Measurements from ENCODE around the gene PAQR4.
A peak's percentile ranks its signal among the peaks of the same experiment; 100 is the strongest.

Gene PAQR4

GRCh38 chr16:3007957-3008689, 39.0 kb downstream of the PAQR4 start:
- no peak for DNase-seq

DNA sequence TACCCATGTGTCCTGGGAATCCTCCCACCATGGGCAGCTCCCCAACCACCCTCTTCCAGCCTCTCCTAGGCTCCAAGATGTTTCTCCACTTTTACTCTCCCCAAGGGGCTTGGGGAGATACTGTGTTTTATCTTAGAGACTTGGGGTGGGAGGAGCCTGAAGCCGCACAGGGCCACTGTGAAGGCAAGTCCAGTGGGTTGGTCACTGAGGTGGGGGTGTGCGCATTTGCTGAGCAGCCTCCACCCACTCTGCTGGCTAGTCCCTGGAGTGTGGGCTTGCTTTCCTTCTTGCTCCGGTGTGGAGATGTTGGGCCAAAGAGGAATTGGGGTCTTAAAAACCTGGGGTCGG, 39.5 kb downstream of the PAQR4 start:
- no peak for DNase-seq

DNA sequence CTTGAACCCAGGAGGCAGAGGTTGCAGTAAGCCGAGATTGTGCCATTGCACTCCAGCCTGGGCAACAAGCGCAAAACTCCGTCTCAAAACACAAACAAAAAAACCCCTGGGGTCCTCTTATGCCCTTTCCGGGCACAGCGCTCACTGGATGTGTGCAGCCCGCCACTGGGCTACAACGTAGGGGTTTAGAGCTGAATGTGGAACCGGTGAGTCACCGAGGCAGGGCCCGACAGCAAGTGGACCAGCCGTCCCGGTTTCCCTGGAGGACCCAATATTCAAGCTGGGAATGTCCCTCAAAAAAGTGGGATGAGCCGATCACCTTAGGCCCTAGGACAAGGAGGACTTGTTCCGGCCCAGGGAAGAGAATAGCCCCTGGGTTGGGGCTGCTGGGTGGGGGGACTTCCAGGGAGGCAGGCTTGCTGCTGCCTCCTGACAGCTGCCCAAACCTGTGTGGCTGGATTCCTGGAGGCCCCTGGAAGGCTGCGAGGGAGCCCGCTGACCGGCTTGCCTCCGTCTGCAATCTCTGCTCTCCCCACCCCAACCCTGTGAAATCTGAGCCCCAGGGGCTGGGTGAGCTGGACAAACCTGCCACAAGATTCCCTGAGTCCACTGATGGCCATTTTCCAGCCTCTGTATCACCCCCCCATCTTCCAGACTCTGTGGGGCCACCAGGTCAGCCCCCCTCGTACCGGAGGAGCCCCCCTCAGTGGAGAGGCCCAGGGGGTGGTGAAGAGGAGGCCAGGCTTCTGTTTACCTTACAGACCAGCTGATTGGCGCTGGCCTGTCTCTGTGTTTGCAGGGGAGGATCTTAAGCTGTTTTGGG, 40.6 kb downstream of the PAQR4 start:
- DNase-seq = no peak

- no peak for DNase-seq
Observed at GRCh38 chr16:3010510-3010909, 41.4 kb downstream of the PAQR4 start.

- no peak for DNase-seq
Observed at GRCh38 chr16:3012246-3012645, 43.1 kb downstream of the PAQR4 start.

DNA sequence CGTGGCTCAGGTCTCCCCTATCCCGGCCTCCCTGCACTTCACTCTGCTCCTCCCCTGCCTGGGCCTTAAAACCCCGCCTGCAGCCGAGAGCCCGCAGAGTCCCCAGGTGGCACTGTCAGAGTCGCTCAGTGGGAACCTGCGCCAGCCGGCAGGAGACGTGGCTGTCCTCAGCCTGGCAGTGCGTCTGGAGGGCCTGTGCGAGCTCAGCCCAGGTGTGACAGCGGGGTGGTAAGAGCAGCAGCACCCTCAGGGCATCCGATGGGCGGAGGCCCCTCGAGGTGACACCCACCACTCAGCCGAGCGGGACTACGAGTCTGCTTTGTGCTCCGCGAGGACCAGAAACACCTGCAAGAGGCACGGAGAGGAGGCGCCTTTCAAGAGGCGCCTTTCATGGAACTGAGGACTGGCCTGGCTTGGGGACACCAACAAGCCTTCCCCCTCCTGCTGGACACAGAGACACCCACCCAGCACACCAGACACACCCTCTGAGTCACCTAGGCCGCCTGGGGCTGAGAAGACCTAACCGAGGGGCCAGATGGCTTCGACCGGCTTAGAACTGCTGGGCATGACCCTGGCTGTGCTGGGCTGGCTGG, 43.8 kb downstream of the PAQR4 start, which contains the start of gene CLDN9:
Gene CLDN9 (plus strand): TSS at position 96 of the 593 bp plus-strand sequence. CDS start 440 bp downstream, at position 536.
- DNase-seq = no peak

- DNase-seq = no peak
Observed at GRCh38 chr16:3013491-3013951, 44.4 kb downstream of the PAQR4 start.

- DNase-seq = no peak
Observed at GRCh38 chr16:3013998-3014690, 45.0 kb downstream of the PAQR4 start.

GRCh38 chr16:3014971-3015370, 45.8 kb downstream of the PAQR4 start:
- no peak for DNase-seq

DNA sequence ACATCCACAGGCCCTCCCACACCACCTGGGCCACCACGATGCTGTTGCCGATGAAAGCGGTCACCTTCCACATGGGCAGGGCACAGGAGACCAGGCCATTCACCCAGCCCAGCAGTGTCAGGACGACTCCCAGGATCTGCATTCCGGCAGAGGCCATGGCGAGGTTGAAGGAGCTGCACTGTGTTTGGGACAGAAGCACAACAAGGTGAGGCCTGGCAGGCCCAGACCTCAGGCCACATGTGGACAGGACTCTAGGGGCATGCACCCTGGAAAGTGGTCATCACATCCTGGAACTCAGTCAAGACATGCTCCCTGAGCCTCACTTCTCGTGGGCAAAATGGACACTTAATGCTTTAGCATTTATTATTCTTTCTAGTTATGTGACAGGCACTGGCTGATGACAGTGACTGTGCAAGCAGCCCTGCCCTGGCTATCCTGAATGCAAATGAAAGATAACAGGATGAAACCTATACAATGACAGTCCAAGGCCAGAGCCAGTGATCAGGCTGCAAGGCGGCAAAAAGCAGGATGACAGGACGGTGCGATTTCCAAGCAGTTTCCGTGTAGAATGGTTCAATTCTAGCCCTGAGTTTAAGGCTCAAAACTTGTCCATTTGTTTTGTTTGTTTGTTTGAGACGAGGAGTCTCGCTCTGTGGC, 46.8 kb downstream of the PAQR4 start:
- no peak for DNase-seq

GRCh38 chr16:3017344-3017743, 48.2 kb downstream of the PAQR4 start:
- no peak for DNase-seq

- DNase-seq = peak; percentile 28
Observed at GRCh38 chr16:3017794-3018506, 48.8 kb downstream of the PAQR4 start, which contains the start of gene CLDN6. TSS of gene CLDN6 (minus strand) at chr16:3018183. CDS start at chr16:3016021, 2,162 bp downstream.

GRCh38 chr16:3019594-3020246, 50.6 kb downstream of the PAQR4 start:
- DNase-seq = no peak

DNA sequence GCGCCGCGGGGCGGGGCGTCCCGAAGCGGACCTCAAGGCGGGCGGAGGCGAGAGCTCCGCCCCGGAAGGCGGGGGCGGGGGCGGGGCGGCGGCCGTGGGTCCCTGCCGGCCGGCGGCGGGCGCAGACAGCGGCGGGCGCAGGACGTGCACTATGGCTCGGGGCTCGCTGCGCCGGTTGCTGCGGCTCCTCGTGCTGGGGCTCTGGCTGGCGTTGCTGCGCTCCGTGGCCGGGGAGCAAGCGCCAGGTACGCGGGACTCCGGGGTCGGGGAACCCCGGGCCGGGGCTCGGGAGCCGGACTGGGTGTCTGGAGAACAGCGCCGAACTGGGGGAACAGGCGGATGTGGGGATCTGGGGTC, 51.1 kb downstream of the PAQR4 start, which contains the start of gene TNFRSF12A:
Gene TNFRSF12A (plus strand): TSS at position 122 of the 357 bp plus-strand sequence. CDS start 30 bp downstream, at position 152.
- peak; percentile 77 for DNase-seq

DNA sequence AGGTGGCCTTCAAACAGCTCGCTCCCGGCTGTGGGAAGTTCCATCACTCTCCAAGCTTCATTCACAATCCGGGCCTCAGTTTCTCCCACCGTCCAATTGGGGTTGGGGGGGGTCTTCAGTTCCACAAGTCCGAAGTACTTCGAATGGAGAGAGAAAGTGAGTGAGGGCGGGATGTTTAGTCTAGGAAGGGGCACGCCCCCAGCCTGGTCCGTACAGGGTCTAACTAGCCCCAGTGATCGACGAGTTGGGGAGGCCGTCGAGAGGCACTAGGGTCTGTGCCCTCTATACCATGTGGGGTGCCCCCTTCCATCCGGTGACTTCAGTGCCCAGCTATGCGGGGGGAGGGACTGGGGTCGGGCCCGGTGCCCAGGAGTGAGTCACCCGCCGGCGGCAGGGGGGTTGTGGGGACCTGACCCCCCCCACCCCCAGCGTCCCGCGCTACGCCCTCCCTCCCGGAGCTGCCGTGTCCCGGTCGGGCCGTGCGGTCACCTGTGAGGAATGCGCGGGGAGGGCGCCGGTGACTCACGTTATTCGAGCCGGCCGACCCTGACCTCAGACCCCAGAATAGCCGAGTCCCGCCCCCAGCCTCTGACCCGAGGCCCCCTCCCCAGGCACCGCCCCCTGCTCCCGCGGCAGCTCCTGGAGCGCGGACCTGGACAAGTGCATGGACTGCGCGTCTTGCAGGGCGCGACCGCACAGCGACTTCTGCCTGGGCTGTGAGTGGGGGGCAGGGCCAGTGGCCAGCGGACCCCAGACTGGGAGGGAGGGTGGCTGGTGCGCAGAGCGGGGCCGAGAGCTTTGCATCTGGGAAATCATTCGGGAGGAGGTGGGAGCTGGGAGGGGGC, 51.7 kb downstream of the PAQR4 start:
- DNase-seq = no peak

DNA sequence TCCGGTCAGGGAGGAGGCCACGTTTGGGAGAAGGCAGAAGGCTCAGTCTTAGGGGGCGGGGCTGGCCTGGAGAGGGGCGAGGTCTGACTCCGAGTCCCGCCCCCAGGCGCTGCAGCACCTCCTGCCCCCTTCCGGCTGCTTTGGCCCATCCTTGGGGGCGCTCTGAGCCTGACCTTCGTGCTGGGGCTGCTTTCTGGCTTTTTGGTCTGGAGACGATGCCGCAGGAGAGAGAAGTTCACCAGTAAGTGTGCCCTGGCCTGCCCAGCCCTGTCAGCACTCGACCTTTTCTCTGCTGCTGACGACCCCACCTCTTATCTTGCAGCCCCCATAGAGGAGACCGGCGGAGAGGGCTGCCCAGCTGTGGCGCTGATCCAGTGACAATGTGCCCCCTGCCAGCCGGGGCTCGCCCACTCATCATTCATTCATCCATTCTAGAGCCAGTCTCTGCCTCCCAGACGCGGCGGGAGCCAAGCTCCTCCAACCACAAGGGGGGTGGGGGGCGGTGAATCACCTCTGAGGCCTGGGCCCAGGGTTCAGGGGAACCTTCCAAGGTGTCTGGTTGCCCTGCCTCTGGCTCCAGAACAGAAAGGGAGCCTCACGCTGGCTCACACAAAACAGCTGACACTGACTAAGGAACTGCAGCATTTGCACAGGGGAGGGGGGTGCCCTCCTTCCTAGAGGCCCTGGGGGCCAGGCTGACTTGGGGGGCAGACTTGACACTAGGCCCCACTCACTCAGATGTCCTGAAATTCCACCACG, 52.5 kb downstream of the PAQR4 start:
- DNase-seq = peak; percentile 71

GRCh38 chr16:3022208-3022683, 53.1 kb downstream of the PAQR4 start:
- peak; percentile 85 for DNase-seq

DNA sequence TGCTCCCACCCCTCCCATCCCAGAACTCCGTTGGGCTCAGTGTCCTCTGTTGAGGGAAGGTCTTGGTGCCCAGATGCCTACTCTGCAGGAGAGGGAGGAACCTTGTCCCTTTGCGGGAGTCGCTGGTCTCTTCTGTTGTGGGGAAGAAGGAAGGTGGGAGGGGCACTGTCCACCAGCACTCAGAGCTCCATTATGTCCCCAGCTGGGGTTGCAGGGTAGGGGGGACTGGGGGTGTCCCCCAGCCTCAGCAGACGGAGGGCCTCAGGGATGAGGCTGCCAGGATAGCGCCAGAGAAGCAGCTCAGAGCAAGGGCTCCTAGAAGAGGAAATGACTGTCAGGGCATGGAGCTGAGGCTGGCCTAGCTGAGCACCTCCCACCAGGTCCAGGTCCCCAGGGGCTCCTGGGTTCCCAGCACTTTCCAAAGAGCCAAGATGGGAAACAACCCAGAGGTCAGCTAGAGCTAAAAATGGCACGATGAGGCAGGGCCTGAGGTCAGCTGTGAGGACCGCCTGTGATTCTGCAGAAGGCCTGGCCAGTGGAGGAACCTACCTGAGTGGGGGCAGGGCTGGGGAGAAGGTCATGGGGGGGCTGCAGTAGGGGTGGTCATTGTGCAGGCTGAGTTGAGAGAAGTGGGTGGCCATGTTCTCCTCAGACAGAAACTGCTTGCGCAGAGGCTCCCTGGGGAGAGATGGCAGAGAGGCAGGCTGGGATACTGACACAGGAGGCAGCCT, 53.7 kb downstream of the PAQR4 start:
- peak; percentile 19 for DNase-seq
